Ovary (tissue), 9 donors: ENCODE data around the gene BCKDK. TPM values are rescaled to one million over a fixed set of nuclear protein-coding genes. Genes with fewer than 3 reads are reported as not detected.

Experiments used
- DNase-seq, 5 donors: peaks; one replicate each; pipeline ENCODE4 v3.0.0-alpha.2; 2019 to 2020
- H3K27ac ChIP-seq, 2 donors: fragments of 200-600 bp; one replicate each; pipeline versions ENCODE4 v1.5.1 to v1.8.0; 2019 to 2022
- H3K27me3 ChIP-seq: fragments of 200-600 bp; one replicate; pipeline ENCODE4 v1.8.0; 2022
- H3K36me3 ChIP-seq: fragments of 200-600 bp; sonication (generic); one replicate; pipeline ENCODE4 v1.5.1; 2019
- H3K4me1 ChIP-seq: one replicate; pipeline ENCODE4 v1.8.1; 2013; ENCODE audit warnings: mild to moderate bottlenecking, moderate library complexity; ENCODE audit not compliant: insufficient read depth
- H3K4me3 ChIP-seq: fragments of 200-600 bp; sonication (generic); one replicate; pipeline ENCODE4 v1.5.1; 2017
- H3K9me3 ChIP-seq, 2 donors: fragments of 200-600 bp in 1 of 2; sonication (generic) in 1 of 2; one replicate each; pipeline versions ENCODE4 v1.5.1 to v1.8.1; 2013 to 2019; ENCODE audit warnings: mild to moderate bottlenecking in 1 of 2, moderate library complexity in 1 of 2
- EP300 ChIP-seq: sonication (generic); formaldehyde crosslinking; IDR thresholded peaks from one replicate; pipeline ENCODE4 v1.6.1; 2017; ENCODE audit warnings: antibody characterized with exemption
- POLR2A ChIP-seq: fragments of 450-650 bp; IDR thresholded peaks from one replicate; pipeline ENCODE4 v1.6.1; 2017; ENCODE audit warnings: antibody characterized with exemption, mild to moderate bottlenecking, moderate library complexity
- WGBS, 3 donors: extraction: QIAGEN DNeasy Blood & Tissue Kit in 1 of 3; methylation state at CpG; one replicate each; pipeline versions ENCODE4 v1.1.5 to v1.1.7; 2013 to 2017; 5-methylcytosine and 5-hydroxymethylcytosine counted together
- intact Hi-C, 4 donors: fragments of 100-400 bp; cut with DNase I; formaldehyde crosslinking; loops; one replicate each; pipeline versions ENCODE4 v1.11.0 to v1.15.1; 2022 to 2023
- polyA plus RNA-seq, 2 donors: library from polyadenylated mRNA; stranded (reverse); fragments of 200-250 nt in 1 of 2; fragments of 350-450 nt in 1 of 2; fragmentation: Illumina TruSeq in 1 of 2; extraction: RNeasy Lipid Tissue Mini Kit (QIAGEN cat#74804) in 1 of 2; gene quantifications; one replicate each; pipeline ENCODE4 v1.2.3, GENCODE V29; 2013 to 2014
- total RNA-seq, 7 donors: library from RNA; depleted of rRNA in 2 of 7; stranded (reverse); fragments of >200 nt in 2 of 7; fragmentation: NEBNext Ultra II Directional in 3 of 7; extraction: Animal tissue kit (Norgen Biotek cat#: 25700) in 3 of 7; gene quantifications; one replicate each; pipeline versions ENCODE4 v1.1.0 to v1.2.4, GENCODE V29; 2016 to 2023
- TF ChIP-seq, protein P1 (sequence below), 3 donors: fragments of 450-650 bp in 2 of 3; fragments of 200-600 bp in 1 of 3; IDR thresholded peaks; one replicate each; pipeline versions ENCODE4 v1.5.1 to v1.8.0; 2016 to 2022; ENCODE audit warnings: antibody characterized with exemption in 3 of 3, mild to moderate bottlenecking in 1 of 3
- donor health status: DM: no; HTN: no; CAD: no; lungs with moderate emphysema.
- donor health status: DM: no; HTN: no; CAD: no.
- donor health status: Bipolar disorder and iron deficiency.
- donor health status: DM: yes; HTN: yes; CAD: no.
- donor health status: DM: no; HTN: no; CAD: no.
- donor health status: DM: yes; HTN: yes; CAD: no.

BCKDK gene
- total and polyA plus RNA-seq, 9 donors, result 18.6 to 51.9 (median 38.6) TPM

- intact Hi-C loops, result no loop called here
- DNase-seq, result peak; percentile 75 to 91 (median 86)
- TF ChIP-seq, protein P1, sequence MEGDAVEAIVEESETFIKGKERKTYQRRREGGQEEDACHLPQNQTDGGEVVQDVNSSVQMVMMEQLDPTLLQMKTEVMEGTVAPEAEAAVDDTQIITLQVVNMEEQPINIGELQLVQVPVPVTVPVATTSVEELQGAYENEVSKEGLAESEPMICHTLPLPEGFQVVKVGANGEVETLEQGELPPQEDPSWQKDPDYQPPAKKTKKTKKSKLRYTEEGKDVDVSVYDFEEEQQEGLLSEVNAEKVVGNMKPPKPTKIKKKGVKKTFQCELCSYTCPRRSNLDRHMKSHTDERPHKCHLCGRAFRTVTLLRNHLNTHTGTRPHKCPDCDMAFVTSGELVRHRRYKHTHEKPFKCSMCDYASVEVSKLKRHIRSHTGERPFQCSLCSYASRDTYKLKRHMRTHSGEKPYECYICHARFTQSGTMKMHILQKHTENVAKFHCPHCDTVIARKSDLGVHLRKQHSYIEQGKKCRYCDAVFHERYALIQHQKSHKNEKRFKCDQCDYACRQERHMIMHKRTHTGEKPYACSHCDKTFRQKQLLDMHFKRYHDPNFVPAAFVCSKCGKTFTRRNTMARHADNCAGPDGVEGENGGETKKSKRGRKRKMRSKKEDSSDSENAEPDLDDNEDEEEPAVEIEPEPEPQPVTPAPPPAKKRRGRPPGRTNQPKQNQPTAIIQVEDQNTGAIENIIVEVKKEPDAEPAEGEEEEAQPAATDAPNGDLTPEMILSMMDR (IDR thresholded peaks at IDR 0.05), result peak; percentile 68 to 79 (median 70)
- TF ChIP-seq POLR2A, result no peak
- peaks cover 6% of the 10 kb centered on the region for H3K4me1 ChIP-seq
- no peak overlapping the region for H3K4me3 ChIP-seq
- H3K27me3 ChIP-seq, result no peaks in the 10 kb centered on the region
- H3K9me3 ChIP-seq, result no peaks in the 10 kb centered on the region
- H3K36me3 ChIP-seq, result no peaks in the 10 kb centered on the region
- WGBS, 3 donors, result 13 to 20% (median 15%) methylated on average over 33 of the region's 33 CpGs
- H3K27ac ChIP-seq, result no peak overlapping the region
These were observed 2.4 kb upstream of the BCKDK start for GRCh38 chr16:31105677-31106213.

DNA sequence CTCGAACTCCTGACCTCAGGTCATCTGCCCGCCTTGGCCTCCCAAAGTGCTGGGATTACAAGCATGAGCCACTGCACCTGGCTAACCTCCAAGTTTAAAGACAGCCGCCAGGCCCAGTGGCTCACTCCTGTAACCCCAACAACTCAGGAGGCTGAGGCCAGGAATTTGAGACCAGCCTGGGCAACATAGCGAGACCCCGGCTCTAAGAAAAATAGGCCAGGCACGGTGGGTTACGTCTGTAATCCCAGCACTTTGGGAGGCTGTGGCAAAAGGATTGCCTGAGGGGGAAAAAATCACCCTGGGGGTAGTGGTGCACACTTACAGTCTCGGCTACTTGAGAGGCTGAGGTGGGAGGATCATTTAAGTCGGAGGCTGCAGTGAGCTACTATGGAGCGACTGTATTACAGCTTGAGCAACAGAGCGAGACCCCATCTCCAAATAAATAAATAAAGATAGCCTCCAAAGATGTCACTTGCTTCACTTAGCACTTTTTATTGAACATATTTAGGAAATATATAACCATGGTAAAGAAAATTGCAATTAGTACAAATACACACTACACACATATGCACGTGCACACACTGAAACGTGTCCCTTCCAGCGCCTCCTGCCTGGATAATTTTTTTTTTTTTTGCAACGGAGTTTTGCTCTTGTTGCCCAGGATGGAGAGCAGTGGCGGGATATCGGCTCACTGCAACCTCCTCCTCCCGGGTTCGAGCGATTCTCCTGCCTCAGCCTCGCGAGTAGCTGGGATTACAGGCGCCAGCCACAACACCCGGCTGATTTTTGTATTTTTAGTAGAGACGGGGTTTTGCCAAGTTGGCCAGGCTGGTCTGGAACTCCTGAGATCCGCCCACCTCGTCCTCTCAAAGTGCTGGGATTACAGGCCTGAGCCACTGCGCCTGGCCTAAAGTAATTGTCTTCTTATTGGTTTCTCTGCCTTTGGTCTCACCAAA lies 1.4 kb upstream of the BCKDK start:
- H3K9me3 ChIP-seq, result no peaks in the 10 kb centered on the region
- intact Hi-C loops, result no loop called here
- no peaks in the 10 kb centered on the region for H3K27me3 ChIP-seq
- 89% methylated on average over 28 of the region's 28 CpGs for WGBS, 3 donors
- H3K4me1 ChIP-seq, result peaks cover 6% of the 10 kb centered on the region
- TF ChIP-seq EP300 (no peak), POLR2A (no peak)
- TF ChIP-seq, protein P1 (IDR thresholded peaks at IDR 0.05), result no peak
- no peaks in the 10 kb centered on the region for H3K36me3 ChIP-seq
- no peak for DNase-seq
- H3K4me3 ChIP-seq, result no peak overlapping the region
- H3K27ac ChIP-seq, result no peak overlapping the region

DNA sequence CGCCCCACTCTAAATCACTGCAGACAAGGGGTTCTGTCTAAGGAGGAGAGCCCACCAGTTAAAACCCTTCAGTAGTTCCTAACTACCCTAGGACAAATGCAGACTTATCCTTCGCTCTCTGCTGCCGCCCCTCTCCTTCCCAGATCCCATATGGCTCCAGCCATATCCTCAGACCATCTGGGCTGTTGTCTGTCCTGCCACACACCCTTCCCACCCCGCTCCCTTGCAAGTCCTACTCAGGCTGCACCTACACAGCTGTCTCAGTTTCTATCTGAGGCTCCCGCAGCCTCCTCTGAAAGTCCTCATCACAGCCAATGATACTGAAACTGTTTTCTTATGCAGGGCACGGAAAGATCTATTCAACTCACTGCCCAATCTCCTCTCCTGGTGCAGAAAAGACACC lies 720 bp upstream of the BCKDK start:
- 91 to 93% (median 92%) methylated on average over 6 of the region's 6 CpGs for WGBS, 3 donors
- Histone ChIP-seq H3K4me1 (peaks cover 6% of the 10 kb centered on the region), H3K9me3 (no peaks in the 10 kb centered on the region), H3K4me3 (no peak overlapping the region), H3K27me3 (no peaks in the 10 kb centered on the region), H3K27ac (no peak overlapping the region), H3K36me3 (no peaks in the 10 kb centered on the region)
- no peak for DNase-seq
- intact Hi-C loops, result no loop called here
- TF ChIP-seq EP300 (no peak), POLR2A (no peak)
- TF ChIP-seq, protein P1 (IDR thresholded peaks at IDR 0.05), result no peak

GRCh38 chr16:31108794-31109558 lies 790 bp downstream of the BCKDK start:
- H3K27me3 ChIP-seq, result no peaks in the 10 kb centered on the region
- peak overlapping the region; percentile 84 for H3K4me3 ChIP-seq
- intact Hi-C loops, result no loop called here
- no peaks in the 10 kb centered on the region for H3K36me3 ChIP-seq
- H3K27ac ChIP-seq, result peak overlapping the region; percentile 76 to 81
- no peaks in the 10 kb centered on the region for H3K9me3 ChIP-seq
- WGBS, 3 donors, result 27 to 34% (median 30%) methylated on average over 56 to 57 of the region's 57 CpGs
- TF ChIP-seq, protein P1 (IDR thresholded peaks at IDR 0.05), result no peak
- no peak for TF ChIP-seq POLR2A
- no peak for DNase-seq
- H3K4me1 ChIP-seq, result peaks cover 6% of the 10 kb centered on the region
